ENCODE results near the gene POMT1.

POMT1 gene

GRCh38 chr9:131485728-131486422 is 16.8 kb upstream of the POMT1 start:
- Histone ChIP-seq H3K9ac (ENCODE audit: low read length) (no peak overlapping the region), H3K9me3 (ENCODE audit: control insufficient read depth, low read depth, low read length) (no peaks in the 10 kb centered on the region), H3K4me1 (ENCODE audit: control insufficient read depth, low read depth, low read length) (no peaks in the 10 kb centered on the region), H3K27ac (ENCODE audit: low read length) (no peak overlapping the region), H3K27me3 (ENCODE audit: control insufficient read depth, insufficient read depth, low read length) (no peaks in the 10 kb centered on the region), H3K4me3 (ENCODE audit: low read length) (no peak overlapping the region), H3K36me3 (ENCODE audit: control insufficient read depth, low read depth, low read length) (peaks cover 97% of the 10 kb centered on the region)

GRCh38 chr9:131487001-131487400 is 15.7 kb upstream of the POMT1 start:
- no peaks in the 10 kb centered on the region for H3K9me3 ChIP-seq (ENCODE audit: control insufficient read depth, low read depth, low read length)
- H3K36me3 ChIP-seq (ENCODE audit: control insufficient read depth, low read depth, low read length) = peaks cover 100% of the 10 kb centered on the region
- H3K27ac ChIP-seq (ENCODE audit: low read length) = no peak overlapping the region
- no peak overlapping the region for H3K9ac ChIP-seq (ENCODE audit: low read length)
- no peaks in the 10 kb centered on the region for H3K4me1 ChIP-seq (ENCODE audit: control insufficient read depth, low read depth, low read length)
- H3K4me3 ChIP-seq (ENCODE audit: low read length) = no peak overlapping the region
- no peaks in the 10 kb centered on the region for H3K27me3 ChIP-seq (ENCODE audit: control insufficient read depth, insufficient read depth, low read length)

GRCh38 chr9:131487621-131488031 is 15.1 kb upstream of the POMT1 start:
- H3K9ac ChIP-seq (ENCODE audit: low read length) = no peak overlapping the region
- H3K4me3 ChIP-seq (ENCODE audit: low read length) = no peak overlapping the region
- H3K27me3 ChIP-seq (ENCODE audit: control insufficient read depth, insufficient read depth, low read length) = no peaks in the 10 kb centered on the region
- H3K4me1 ChIP-seq (ENCODE audit: control insufficient read depth, low read depth, low read length) = no peaks in the 10 kb centered on the region
- no peaks in the 10 kb centered on the region for H3K9me3 ChIP-seq (ENCODE audit: control insufficient read depth, low read depth, low read length)
- H3K27ac ChIP-seq (ENCODE audit: low read length) = no peak overlapping the region
- peaks cover 100% of the 10 kb centered on the region for H3K36me3 ChIP-seq (ENCODE audit: control insufficient read depth, low read depth, low read length)

- H3K27ac ChIP-seq (ENCODE audit: low read length) = no peak overlapping the region
- no peak overlapping the region for H3K9ac ChIP-seq (ENCODE audit: low read length)
- H3K36me3 ChIP-seq (ENCODE audit: control insufficient read depth, low read depth, low read length) = peaks cover 100% of the 10 kb centered on the region
- H3K4me1 ChIP-seq (ENCODE audit: control insufficient read depth, low read depth, low read length) = no peaks in the 10 kb centered on the region
- no peaks in the 10 kb centered on the region for H3K9me3 ChIP-seq (ENCODE audit: control insufficient read depth, low read depth, low read length)
- no peaks in the 10 kb centered on the region for H3K27me3 ChIP-seq (ENCODE audit: control insufficient read depth, insufficient read depth, low read length)
- H3K4me3 ChIP-seq (ENCODE audit: low read length) = no peak overlapping the region
Observed at GRCh38 chr9:131490514-131490913, 12.2 kb upstream of the POMT1 start.

GRCh38 chr9:131491001-131491710 is 11.6 kb upstream of the POMT1 start:
- Histone ChIP-seq H3K9me3 (ENCODE audit: control insufficient read depth, low read depth, low read length) (no peaks in the 10 kb centered on the region), H3K36me3 (ENCODE audit: control insufficient read depth, low read depth, low read length) (peaks cover 100% of the 10 kb centered on the region), H3K27me3 (ENCODE audit: control insufficient read depth, insufficient read depth, low read length) (no peaks in the 10 kb centered on the region), H3K4me3 (ENCODE audit: low read length) (no peak overlapping the region), H3K27ac (ENCODE audit: low read length) (no peak overlapping the region), H3K4me1 (ENCODE audit: control insufficient read depth, low read depth, low read length) (no peaks in the 10 kb centered on the region), H3K9ac (ENCODE audit: low read length) (no peak overlapping the region)

- Histone ChIP-seq H3K4me3 (ENCODE audit: low read length) (no peak overlapping the region), H3K9me3 (ENCODE audit: control insufficient read depth, low read depth, low read length) (no peaks in the 10 kb centered on the region), H3K36me3 (ENCODE audit: control insufficient read depth, low read depth, low read length) (peaks cover 100% of the 10 kb centered on the region), H3K27me3 (ENCODE audit: control insufficient read depth, insufficient read depth, low read length) (no peaks in the 10 kb centered on the region), H3K4me1 (ENCODE audit: control insufficient read depth, low read depth, low read length) (no peaks in the 10 kb centered on the region), H3K27ac (ENCODE audit: low read length) (no peak overlapping the region), H3K9ac (ENCODE audit: low read length) (no peak overlapping the region)
Observed at GRCh38 chr9:131492070-131492469, 10.6 kb upstream of the POMT1 start.

GRCh38 chr9:131494296-131494870 is 8.3 kb upstream of the POMT1 start:
- H3K27me3 ChIP-seq (ENCODE audit: control insufficient read depth, insufficient read depth, low read length) = no peaks in the 10 kb centered on the region
- no peak overlapping the region for H3K27ac ChIP-seq (ENCODE audit: low read length)
- no peak overlapping the region for H3K9ac ChIP-seq (ENCODE audit: low read length)
- no peak overlapping the region for H3K4me3 ChIP-seq (ENCODE audit: low read length)
- no peaks in the 10 kb centered on the region for H3K4me1 ChIP-seq (ENCODE audit: control insufficient read depth, low read depth, low read length)
- no peaks in the 10 kb centered on the region for H3K9me3 ChIP-seq (ENCODE audit: control insufficient read depth, low read depth, low read length)
- H3K36me3 ChIP-seq (ENCODE audit: control insufficient read depth, low read depth, low read length) = peaks cover 100% of the 10 kb centered on the region

GRCh38 chr9:131495785-131496184 is 6.9 kb upstream of the POMT1 start:
- no peaks in the 10 kb centered on the region for H3K27me3 ChIP-seq (ENCODE audit: control insufficient read depth, insufficient read depth, low read length)
- H3K4me3 ChIP-seq (ENCODE audit: low read length) = no peak overlapping the region
- H3K4me1 ChIP-seq (ENCODE audit: control insufficient read depth, low read depth, low read length) = no peaks in the 10 kb centered on the region
- H3K9me3 ChIP-seq (ENCODE audit: control insufficient read depth, low read depth, low read length) = no peaks in the 10 kb centered on the region
- no peak overlapping the region for H3K9ac ChIP-seq (ENCODE audit: low read length)
- H3K36me3 ChIP-seq (ENCODE audit: control insufficient read depth, low read depth, low read length) = peaks cover 90% of the 10 kb centered on the region
- no peak overlapping the region for H3K27ac ChIP-seq (ENCODE audit: low read length)

- no peak overlapping the region for H3K9ac ChIP-seq (ENCODE audit: low read length)
- H3K27me3 ChIP-seq (ENCODE audit: control insufficient read depth, insufficient read depth, low read length) = no peaks in the 10 kb centered on the region
- H3K9me3 ChIP-seq (ENCODE audit: control insufficient read depth, low read depth, low read length) = no peaks in the 10 kb centered on the region
- H3K4me1 ChIP-seq (ENCODE audit: control insufficient read depth, low read depth, low read length) = no peaks in the 10 kb centered on the region
- no peak overlapping the region for H3K27ac ChIP-seq (ENCODE audit: low read length)
- peaks cover 79% of the 10 kb centered on the region for H3K36me3 ChIP-seq (ENCODE audit: control insufficient read depth, low read depth, low read length)
- no peak overlapping the region for H3K4me3 ChIP-seq (ENCODE audit: low read length)
Observed at GRCh38 chr9:131496844-131497405, 5.8 kb upstream of the POMT1 start.

- H3K4me1 ChIP-seq (ENCODE audit: control insufficient read depth, low read depth, low read length) = peaks cover 5% of the 10 kb centered on the region
- H3K9ac ChIP-seq (ENCODE audit: low read length) = no peak overlapping the region
- no peaks in the 10 kb centered on the region for H3K9me3 ChIP-seq (ENCODE audit: control insufficient read depth, low read depth, low read length)
- peaks cover 55% of the 10 kb centered on the region for H3K36me3 ChIP-seq (ENCODE audit: control insufficient read depth, low read depth, low read length)
- H3K27me3 ChIP-seq (ENCODE audit: control insufficient read depth, insufficient read depth, low read length) = peaks cover 10% of the 10 kb centered on the region
- H3K27ac ChIP-seq (ENCODE audit: low read length) = no peak overlapping the region
- no peak overlapping the region for H3K4me3 ChIP-seq (ENCODE audit: low read length)
Observed at GRCh38 chr9:131499254-131499767, 3.4 kb upstream of the POMT1 start.

GRCh38 chr9:131500377-131500776 is 2.3 kb upstream of the POMT1 start:
- Histone ChIP-seq H3K27me3 (ENCODE audit: control insufficient read depth, insufficient read depth, low read length) (peaks cover 10% of the 10 kb centered on the region), H3K4me1 (ENCODE audit: control insufficient read depth, low read depth, low read length) (peaks cover 6% of the 10 kb centered on the region), H3K27ac (ENCODE audit: low read length) (no peak overlapping the region), H3K9me3 (ENCODE audit: control insufficient read depth, low read depth, low read length) (no peaks in the 10 kb centered on the region), H3K4me3 (ENCODE audit: low read length) (no peak overlapping the region), H3K36me3 (ENCODE audit: control insufficient read depth, low read depth, low read length) (peaks cover 44% of the 10 kb centered on the region), H3K9ac (ENCODE audit: low read length) (no peak overlapping the region)

Data from iPS-18a (cell line).